Epithelial cell of alveolus of lung (primary cell): ENCODE results near the gene LYZL4. TPM values are rescaled to one million over a fixed set of nuclear protein-coding genes. Genes with fewer than 3 reads are reported as not detected.

ENCODE experiments used
- total RNA-seq: library from RNA; depleted of rRNA; stranded (reverse); fragments of >200 nt; gene quantifications from 2 replicates; pipeline ENCODE4 v1.2.1, GENCODE V29; 2015

The LYZL4 gene, protein sequence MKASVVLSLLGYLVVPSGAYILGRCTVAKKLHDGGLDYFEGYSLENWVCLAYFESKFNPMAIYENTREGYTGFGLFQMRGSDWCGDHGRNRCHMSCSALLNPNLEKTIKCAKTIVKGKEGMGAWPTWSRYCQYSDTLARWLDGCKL
- total RNA-seq, result not detected in 2 replicates

DNA sequence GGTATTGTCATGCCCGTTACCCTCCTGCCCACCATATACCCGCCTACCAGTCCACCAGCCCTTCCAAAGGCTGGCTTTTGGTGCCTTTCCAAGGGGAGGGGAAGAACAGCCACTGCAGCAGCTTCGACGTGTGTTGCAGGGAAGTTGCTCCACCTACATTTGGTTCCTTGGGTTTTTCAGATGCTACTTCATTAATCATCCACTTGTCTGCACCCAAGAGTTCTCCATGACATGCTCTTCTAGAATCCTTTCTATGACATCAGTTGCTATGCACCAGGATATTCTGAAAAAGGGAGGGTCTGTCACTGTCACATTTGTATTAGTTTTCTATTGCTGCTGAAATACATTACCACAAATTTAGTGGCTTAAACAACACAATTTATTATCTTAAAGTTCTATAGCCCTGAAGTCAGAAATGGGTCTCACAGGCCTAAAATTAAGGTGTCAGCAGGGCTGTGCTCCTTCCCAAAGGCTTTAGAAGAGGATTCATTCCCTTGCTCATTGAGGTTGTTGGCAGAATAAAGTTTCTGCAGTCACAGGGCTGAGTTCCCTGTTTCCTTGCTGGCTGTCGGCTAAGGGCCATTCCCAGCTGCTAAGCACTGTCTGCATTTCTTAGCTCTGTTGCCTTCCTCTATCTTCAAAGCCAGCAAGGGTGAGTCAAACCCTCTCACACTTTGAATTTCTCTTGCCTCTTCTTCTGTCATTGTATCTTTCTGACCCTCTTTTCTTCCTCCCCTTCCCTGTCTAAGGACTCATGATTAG lies at the start of gene LYZL4:
Gene LYZL4, minus strand, starts transcription at position 241 of the 762 bp plus-strand sequence. CDS start 3,359 bp downstream, outside the sequence.

Other genes starting within 250 kb of the LYZL4 start
- gene CCK, start 144.4 kb downstream of the LYZL4 start, total RNA-seq, result 3.2 and 5.9 TPM in 2 replicates
- 0.13 and 1.2 TPM in 2 replicates for gene VIPR1, start 92.0 kb upstream of the LYZL4 start, total RNA-seq
- gene SEC22C, start 171.4 kb upstream of the LYZL4 start, total RNA-seq, result 54.9 and 63.0 TPM in 2 replicates
- gene SS18L2, start 180.2 kb upstream of the LYZL4 start, total RNA-seq, result 21.4 and 24.0 TPM in 2 replicates
- 7.8 and 34.3 TPM in 2 replicates for gene NKTR, start 190.1 kb upstream of the LYZL4 start, total RNA-seq
- gene ZBTB47, start 243.1 kb upstream of the LYZL4 start, total RNA-seq, result 9.3 and 10.2 TPM in 2 replicates